IPS-18c (cell line): ENCODE results near the gene BPTF.
"Not testable (repeated sequence)": the region's sequence is repeated elsewhere in the genome, so short reads cannot be mapped to it uniquely, and the experiment has no call there.

ENCODE experiments used
- H3K4me3 ChIP-seq: 2 replicates; pipeline ENCODE4 v1.7.0; 2013; ENCODE audit warnings: low read depth, mild to moderate bottlenecking, low read length, moderate library complexity; ENCODE audit not compliant: insufficient read depth
- H3K9me3 ChIP-seq: one replicate; pipeline ENCODE4 v1.6.1; 2013; ENCODE audit warnings: mild to moderate bottlenecking, low read length, moderate library complexity; ENCODE audit not compliant: control insufficient read depth, insufficient read depth

Gene BPTF

DNA sequence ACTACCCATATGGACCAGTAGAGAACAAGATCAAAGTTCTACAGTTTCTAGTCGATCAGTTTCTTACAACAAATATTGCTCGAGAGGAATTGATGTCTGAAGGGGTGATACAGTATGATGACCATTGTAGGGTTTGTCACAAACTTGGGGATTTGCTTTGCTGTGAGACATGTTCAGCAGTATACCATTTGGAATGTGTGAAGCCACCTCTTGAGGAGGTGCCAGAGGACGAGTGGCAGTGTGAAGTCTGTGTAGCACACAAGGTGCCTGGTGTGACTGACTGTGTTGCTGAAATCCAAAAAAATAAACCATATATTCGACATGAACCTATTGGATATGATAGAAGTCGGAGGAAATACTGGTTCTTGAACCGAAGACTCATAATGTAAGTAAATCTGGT is 29.1 kb downstream of the BPTF start:
- H3K9me3 ChIP-seq = no peaks in the 10 kb centered on the region
- H3K4me3 ChIP-seq = no peak overlapping the region

DNA sequence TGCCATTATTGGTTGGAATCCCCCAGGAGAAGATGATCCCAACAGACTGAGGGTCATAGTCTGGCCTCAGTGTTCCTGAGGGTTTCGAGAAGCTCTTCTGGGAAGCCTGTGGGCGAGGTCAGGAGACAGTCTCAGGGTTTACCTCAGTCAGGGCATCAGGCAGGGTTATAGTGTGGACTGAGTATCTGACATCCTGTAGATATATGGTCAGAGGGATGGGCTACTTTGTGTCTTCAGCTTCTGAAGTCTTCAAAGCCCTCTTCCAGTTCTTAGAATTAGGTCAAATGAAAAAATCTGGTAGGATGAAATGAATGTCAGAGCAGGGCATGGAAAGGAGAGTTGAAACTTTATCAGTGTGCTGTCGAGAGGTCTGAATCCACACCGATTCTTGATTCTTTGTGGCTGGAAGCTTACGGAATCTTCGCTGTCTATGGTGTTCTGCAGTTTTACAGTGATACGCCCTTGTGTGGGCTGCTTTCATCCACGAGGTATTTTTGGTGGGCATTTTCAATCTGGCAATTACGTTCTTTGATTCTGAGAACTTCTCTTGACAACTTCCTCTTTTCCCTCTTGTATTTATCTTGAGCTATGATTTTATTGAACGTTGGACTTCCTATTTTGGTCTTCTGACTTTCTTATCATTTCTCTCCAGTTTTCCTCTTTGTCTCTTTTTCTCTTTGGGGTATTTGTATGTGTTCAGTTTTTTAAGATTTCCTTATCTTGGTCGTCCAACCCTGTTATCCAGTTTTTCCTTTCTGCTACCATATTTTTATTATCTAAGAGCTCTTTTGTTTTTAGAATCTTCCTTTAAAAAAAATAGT is 30.4 kb downstream of the BPTF start:
- no peak overlapping the region for H3K4me3 ChIP-seq
- H3K9me3 ChIP-seq = no peaks in the 10 kb centered on the region

DNA sequence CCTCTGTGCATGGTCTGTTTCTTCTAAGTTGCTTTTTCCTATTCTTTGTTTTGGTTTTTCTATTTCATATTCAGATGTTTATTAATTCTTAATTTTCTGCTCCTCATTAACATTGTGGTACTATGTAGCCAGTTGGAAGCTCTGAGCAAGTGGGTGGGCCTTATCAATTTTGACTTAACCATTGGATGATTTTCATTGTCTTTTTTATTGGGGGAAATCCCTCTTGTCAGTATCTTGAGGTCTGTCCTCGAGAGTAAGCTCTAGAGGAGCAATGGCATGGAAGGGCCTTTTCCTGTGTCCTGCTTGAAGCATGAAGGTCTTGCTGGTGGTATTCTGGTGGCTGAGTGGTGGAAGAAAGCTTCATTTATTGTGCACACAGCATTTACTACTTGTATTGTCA is 31.1 kb downstream of the BPTF start:
- not testable (repeated sequence) for H3K9me3 ChIP-seq, H3K4me3 ChIP-seq

DNA sequence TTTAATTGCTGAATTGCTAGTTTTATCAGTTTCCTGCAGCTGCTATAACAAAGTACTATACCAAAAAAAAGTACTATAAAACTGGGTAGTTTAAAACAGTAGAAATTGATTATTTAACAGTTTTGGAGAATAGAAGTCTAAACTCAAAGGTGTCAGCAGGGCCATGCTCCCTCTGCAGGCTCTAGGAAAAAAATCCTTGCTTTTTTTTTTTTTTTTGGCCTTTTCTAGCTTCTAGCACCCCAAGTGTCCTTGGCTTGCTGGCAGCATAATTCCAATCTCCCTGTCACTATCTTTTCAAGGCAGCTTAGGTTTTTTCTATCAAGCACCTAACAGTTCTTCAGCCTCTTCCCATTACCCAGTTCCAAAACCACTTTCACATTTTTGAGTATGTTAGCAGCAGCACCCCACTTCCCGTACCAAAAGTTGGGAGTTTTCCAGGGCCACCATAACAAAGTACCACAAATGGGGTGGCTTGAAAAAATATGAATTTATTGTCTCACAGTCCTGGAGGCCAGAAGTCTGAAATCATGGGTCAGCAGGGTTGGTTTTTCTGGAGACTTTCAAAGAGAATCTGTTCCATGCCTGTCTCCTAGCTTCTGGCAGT is 37.4 kb downstream of the BPTF start:
- H3K4me3 ChIP-seq = no peak overlapping the region
- no peaks in the 10 kb centered on the region for H3K9me3 ChIP-seq

DNA sequence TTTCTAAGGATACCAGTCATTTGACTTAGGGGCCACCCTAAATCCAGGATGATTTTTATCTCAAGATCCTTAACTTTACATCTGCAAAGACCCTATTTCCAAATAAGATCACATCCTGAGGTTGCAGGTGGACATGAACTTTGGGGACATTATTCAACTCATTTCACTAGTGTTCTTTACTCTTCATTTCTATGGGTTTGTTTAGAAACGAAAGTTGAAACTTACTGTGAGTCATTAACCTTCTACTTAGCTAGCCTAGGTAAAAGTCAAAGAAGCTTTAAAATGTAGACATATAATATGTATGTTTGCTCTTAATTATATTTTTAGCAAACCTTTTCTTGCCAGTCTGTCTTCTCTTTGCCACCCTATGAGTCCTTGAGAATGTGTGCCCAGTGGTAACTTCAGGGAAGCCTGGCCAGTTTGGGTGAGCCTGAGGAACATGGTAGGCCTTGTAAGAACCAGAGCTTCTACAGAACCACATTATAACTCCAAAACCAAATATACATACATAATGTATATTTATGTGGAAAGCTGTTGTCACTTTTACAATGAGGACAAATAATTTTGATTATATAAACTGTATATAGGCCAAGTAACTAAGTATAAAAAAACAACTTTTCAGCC is 38.4 kb downstream of the BPTF start:
- Histone ChIP-seq H3K4me3 (no peak overlapping the region), H3K9me3 (no peaks in the 10 kb centered on the region)

DNA sequence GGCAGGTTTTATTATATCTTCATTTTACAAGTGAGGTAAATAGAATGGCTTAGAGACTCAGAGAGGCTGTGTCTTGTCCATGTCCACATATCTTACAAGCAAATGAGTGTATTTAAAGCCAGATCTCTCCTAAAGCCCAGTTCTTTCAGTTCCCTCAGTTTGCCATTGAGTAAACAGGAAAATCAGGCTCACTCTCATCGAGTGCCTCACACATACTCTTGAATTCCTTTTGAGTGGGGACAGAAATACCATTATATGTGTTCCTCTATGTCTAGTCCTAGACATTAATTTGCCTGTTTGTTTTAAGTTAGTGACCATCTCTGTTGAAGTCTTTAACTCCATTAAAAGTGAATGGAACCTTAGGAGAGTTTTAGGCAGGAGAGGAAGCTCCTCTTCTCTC is 40.1 kb downstream of the BPTF start:
- Histone ChIP-seq H3K9me3 (no peaks in the 10 kb centered on the region), H3K4me3 (no peak overlapping the region)

DNA sequence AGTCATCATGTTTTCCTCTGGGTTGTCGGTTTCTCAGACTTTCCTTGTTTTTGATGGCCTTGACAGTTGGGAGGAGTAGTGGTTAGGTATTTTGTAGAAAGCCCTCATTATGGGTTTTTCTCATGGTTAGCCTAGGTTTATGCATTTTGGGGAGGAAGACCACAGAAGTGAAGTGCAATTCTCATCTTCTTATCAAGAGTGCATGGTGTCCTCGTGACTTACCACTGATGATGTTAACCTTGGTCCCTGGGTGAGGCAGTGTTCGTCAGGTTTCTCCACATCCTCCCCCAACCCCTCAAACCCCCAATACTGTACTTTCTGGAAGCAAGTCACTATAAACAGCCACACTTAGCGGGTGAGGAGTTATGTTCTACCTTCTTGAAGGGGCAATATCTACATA is 42.3 kb downstream of the BPTF start:
- H3K9me3 ChIP-seq = no peaks in the 10 kb centered on the region
- H3K4me3 ChIP-seq = no peak overlapping the region

DNA sequence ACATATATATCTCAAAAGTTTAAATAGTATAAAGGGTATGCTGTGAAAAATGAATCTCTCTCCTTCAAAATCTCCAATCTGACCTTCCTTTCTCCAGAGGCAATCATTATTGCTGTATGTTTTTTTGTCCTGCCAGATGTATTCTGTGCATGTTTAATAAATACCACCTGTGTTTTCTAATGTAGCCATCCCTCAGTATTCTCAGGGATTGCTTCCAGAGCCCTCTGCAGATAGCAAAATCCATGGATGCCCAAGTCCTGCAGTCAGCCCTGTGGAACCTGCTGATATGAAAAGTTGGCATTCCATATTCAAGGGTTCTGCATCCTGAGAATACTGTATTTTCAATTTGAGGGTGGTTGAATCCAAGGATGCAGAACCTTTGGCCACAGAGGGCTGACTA is 42.9 kb downstream of the BPTF start:
- Histone ChIP-seq H3K9me3 (no peaks in the 10 kb centered on the region), H3K4me3 (no peak overlapping the region)

DNA sequence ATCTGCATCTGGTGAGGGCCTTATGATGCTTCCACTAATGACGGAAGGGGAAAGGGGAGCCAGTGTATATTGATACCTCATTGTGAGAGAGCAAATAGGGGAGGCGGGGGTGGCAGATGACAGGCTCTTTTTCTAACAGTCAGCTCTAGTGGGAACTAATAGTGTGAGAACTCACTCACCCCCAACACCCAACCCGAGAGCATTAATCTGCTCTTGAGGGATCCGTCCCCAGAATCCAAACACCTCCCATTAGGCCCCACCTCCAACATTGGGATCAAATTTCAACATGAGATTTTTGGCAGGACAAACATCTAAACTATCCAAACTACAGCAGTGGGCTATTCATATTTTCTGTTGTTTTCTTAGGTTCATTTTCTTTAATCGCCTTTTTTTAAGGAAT is 54.4 kb downstream of the BPTF start:
- no peaks in the 10 kb centered on the region for H3K9me3 ChIP-seq

DNA sequence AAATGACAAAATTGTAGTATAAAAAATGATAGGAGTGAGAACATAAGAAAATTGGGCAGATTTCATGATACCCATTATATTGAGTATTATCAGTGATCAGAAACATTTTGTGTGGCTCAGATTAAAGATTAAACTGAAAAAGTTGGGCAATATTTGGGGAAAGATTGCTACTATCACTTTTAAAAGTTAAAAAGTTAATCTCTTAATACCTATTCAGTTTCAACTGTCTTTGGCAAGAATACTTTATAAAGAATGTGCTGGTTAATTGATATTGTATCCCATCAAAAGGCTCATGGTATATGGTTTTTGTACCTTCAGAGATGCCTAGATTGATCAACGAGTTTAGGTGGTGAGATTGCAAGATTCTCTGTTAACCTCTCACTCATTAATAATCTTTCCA is 55.8 kb downstream of the BPTF start:
- H3K9me3 ChIP-seq = no peaks in the 10 kb centered on the region
- no peak overlapping the region for H3K4me3 ChIP-seq

More for the DNA sequence above, 54.4 kb downstream of the BPTF start:
- H3K4me3 ChIP-seq = no peak overlapping the region

DNA sequence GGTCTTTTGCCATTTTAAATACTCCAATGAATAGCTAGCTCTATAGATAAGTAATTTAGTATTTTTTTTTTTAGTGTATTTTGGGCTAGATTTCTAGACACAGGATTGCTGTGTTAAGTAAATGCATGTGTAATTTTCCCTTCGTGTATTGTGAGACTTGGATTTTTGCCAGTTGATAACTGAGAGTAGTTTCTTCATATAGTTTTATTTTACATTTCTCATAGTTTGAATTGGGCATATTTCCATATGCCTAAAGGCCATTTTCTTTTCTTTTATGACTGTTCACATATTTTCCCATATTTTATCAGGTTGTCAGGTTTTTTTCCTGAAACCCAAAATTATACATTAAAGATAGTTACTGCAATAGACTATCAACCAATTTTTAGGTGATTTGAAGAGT is 59.4 kb downstream of the BPTF start:
- Histone ChIP-seq H3K4me3 (no peak overlapping the region), H3K9me3 (no peaks in the 10 kb centered on the region)

DNA sequence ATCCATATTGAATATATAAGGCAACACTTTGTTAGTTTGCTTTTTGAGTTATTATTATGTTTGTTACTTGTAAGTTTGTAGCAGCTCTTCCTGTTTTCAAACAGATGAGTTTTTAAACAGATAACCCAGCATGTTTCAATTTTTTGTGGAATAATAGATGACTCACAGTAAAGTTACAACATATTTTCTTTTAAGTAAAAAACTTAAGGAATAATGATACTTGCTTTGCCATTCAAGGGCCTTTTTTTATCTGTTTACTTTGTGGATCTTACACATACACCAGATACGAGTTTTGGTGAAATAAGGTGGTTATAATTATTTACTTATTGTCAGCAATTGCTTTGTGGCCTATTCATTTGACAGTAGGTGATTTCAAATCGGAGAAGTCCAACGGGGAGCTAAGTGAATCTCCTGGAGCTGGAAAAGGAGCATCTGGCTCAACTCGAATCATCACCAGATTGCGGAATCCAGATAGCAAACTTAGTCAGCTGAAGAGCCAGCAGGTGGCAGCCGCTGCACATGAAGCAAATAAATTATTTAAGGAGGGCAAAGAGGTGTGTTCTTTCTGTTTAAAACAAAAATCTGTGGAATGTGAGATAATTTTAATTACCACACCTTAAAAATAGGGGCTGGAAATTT is 66.3 kb downstream of the BPTF start:
- no peaks in the 10 kb centered on the region for H3K9me3 ChIP-seq
- H3K4me3 ChIP-seq = no peak overlapping the region

DNA sequence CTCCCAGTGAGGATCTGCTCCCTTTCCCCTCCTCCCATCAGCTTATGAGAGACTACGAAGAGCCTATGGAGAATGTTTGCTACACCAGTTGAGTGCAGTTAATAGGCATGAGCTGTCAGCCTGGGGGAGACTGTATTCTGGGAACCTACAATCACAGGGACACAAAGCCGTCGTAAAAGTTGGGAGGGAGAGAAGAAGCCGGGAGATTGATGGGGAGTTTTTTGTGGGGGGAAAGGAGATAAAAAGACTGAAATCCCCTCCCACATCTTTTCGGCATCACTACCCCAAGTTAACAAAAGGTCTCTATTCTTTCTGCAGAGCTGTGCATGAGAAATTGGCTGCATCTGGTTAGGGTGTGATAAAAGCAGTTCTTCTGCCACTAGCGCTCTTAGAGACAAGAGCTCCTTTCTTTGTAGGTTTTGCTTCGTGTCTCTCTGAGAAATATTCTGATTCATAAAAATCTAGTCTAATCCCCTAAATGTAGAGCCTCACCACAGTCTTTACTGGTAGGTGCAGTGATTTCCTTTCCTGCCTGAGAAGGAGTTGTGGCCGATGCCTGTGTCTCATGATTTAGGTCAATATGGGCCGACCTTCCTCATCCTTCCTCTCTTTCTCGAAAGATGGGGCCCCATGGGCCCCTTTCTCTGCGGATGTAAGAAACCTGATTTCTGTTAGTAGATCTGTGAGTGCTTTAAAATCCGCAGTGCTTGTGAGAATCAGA is 77.4 kb downstream of the BPTF start:
- Histone ChIP-seq H3K4me3 (no peak overlapping the region), H3K9me3 (no peaks in the 10 kb centered on the region)

DNA sequence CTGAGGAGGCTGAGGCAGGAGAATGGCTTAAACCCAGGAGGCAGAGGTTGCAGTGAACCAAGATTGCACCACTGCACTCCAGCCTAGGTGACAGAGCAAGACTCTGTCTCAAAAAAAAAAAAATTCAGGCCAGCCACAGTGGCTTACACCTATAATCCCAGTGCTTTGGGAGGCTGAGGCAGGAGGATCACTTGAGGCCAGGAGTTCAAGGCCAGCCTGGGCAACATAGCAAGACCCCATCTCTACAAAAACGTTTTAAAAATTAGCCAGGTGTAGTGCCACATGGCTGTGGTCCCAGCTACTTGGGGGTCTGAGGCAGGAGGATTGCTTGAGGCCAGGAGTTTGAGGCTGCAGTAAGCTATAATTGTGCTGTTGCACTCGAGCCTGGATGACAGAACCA is 80.0 kb downstream of the BPTF start:
- not testable (repeated sequence) for H3K9me3 ChIP-seq, H3K4me3 ChIP-seq

DNA sequence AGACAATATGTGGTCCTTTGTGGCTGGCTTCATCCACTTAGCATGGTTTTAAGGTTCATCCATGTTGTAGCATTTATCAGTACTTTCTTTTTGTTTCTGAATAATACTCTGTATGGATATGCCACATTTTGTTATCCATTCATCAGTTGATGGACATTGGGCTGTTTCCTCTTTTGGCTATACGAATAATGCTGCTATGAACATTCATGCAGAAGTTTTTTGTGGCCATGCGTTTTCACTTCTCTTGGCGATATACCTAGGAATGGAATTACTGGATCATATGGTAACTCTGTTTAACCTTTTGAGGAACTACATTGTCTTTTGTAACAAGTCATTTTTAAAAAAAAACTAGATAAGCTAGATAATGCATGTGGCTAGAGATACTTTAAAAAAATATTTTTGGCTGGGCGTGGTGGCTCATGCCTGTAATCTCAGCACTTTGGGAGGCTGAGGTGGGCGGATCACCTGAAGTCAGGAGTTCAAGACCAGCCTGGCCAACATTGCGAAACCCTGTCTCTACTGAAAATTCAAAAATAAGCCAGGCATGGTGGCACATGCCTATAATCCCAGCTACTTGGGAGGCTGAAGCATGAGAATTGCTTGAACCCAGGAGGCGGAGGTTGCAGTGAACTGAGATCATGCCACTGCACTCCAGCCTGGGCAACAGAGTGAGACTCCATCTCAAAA is 85.0 kb downstream of the BPTF start:
- H3K9me3 ChIP-seq, H3K4me3 ChIP-seq: not testable (repeated sequence)

DNA sequence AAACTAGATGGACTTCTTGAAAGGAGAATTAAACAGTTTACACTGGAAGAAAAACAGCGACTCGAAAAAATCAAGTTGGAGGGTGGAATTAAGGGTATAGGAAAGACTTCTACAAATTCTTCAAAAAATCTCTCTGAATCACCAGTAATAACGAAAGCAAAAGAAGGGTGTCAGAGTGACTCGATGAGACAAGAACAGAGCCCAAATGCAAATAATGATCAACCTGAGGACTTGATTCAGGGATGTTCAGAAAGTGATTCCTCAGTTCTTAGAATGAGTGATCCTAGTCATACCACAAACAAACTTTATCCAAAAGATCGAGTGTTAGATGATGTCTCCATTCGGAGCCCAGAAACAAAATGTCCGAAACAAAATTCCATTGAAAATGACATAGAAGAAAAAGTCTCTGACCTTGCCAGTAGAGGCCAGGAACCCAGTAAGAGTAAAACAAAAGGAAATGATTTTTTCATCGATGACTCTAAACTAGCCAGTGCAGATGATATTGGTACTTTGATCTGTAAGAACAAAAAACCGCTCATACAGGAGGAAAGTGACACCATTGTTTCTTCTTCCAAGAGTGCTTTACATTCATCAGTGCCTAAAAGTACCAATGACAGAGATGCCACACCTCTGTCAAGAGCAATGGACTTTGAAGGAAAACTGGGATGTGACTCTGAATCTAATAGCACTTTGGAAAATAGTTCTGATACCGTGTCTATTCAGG is 85.9 kb downstream of the BPTF start:
- Histone ChIP-seq H3K4me3 (no peak overlapping the region), H3K9me3 (no peaks in the 10 kb centered on the region)
